ENCODE data around the gene MGAT1. TPM values are rescaled to one million over a fixed set of nuclear protein-coding genes. Genes with fewer than 3 reads are reported as not detected.

Gene MGAT1
- total RNA-seq, 1 experiment from 2014 or later: 53.0 TPM

GRCh38 chr5:180769821-180770220, 32.8 kb downstream of the MGAT1 start:
- TF ChIP-seq SIN3A (IDR thresholded peaks at IDR 0.05; ENCODE audit: low read depth) (no peak), ZFX (IDR thresholded peaks at IDR 0.05) (no peak), SP1 (IDR thresholded peaks at IDR 0.05; ENCODE audit: low read depth) (no peak), TCF7L2 (IDR thresholded peaks at IDR 0.05; ENCODE audit: borderline replicate concordance, extremely low read depth, insufficient read depth, insufficient read length) (no peak), YY1 (IDR thresholded peaks at IDR 0.05; ENCODE audit: extremely low read depth, insufficient replicate concordance, low read depth, low read length) (no peak), ZNF274 (IDR thresholded peaks at IDR 0.05; ENCODE audit: low read depth, low read length) (no peak), SRF (IDR thresholded peaks at IDR 0.05; ENCODE audit: low read depth) (no peak), CEBPB (IDR thresholded peaks at IDR 0.05; ENCODE audit: low read depth) (no peak), EZH2 (IDR thresholded peaks at IDR 0.05) (no peak)
- H3K4me2 ChIP-seq (ENCODE audit: low read length): no peak overlapping the region
- ATAC-seq: no peak

GRCh38 chr5:180755601-180756000, 47.0 kb downstream of the MGAT1 start:
- H3K4me3 ChIP-seq (replicated peaks in 1 of 2; ENCODE audit: low read depth in 1 of 2, low read length in 2 of 2): no peak overlapping the region
- H3K9ac ChIP-seq (ENCODE audit: low read length): no peak overlapping the region
- ChIA-PET RAD21 (ENCODE audit: low non-redundant PET in 1 of 2, low total read pairs in 2 of 2, uncharacterized antibody in 2 of 2, unreplicated experiment in 2 of 2) (no interaction called here), CTCF (no interaction called here), POLR2A (no interaction called here)
- no peaks in the 10 kb centered on the region for H4K20me1 ChIP-seq (ENCODE audit: insufficient read depth)
- H3K79me2 ChIP-seq (ENCODE audit: insufficient read depth, low read length): no peaks in the 10 kb centered on the region
- no peaks in the 10 kb centered on the region for H3K9me2 ChIP-seq (ENCODE audit: insufficient read depth)
- DNase-seq (ENCODE audit: low read depth, low spot score) (no peak), ATAC-seq (no peak)
- no peaks in the 10 kb centered on the region for H3K36me3 ChIP-seq (ENCODE audit: control insufficient read depth in 1 of 2, insufficient read depth in 2 of 2, low read length in 2 of 2)
- no peak for TF ChIP-seq JUND (IDR thresholded peaks at IDR 0.05)
- TF ChIP-seq TCF7L2 (IDR thresholded peaks at IDR 0.05; ENCODE audit: borderline replicate concordance, extremely low read depth, insufficient read depth, insufficient read length): no peak
- TF ChIP-seq ZFX (IDR thresholded peaks at IDR 0.05): no peak
- no peak for TF ChIP-seq POLR2A (IDR thresholded peaks at IDR 0.05; ENCODE audit: borderline replicate concordance, extremely low read depth, insufficient read depth, insufficient read length)
- TF ChIP-seq EGR1 (IDR thresholded peaks at IDR 0.05; ENCODE audit: low read depth): no peak
- TF ChIP-seq POLR2AphosphoS5 (IDR thresholded peaks at IDR 0.05; ENCODE audit: low read depth, low read length): no peak
- TF ChIP-seq SIN3A (IDR thresholded peaks at IDR 0.05; ENCODE audit: low read depth): no peak
- no peak for TF ChIP-seq CBX3 (IDR thresholded peaks at IDR 0.05; ENCODE audit: low read depth)
- TF ChIP-seq EZH2phosphoT487 (IDR thresholded peaks at IDR 0.05; ENCODE audit: borderline replicate concordance): no peak
- H2AFZ ChIP-seq (ENCODE audit: low read depth, low read length, poor library complexity, severe bottlenecking): no peak overlapping the region
- no peaks in the 10 kb centered on the region; a peak in 1 of 4 replicates for H3K9me3 ChIP-seq (ENCODE audit: control insufficient read depth in 1 of 2, insufficient read depth in 1 of 2, low read depth in 1 of 2, low read length in 2 of 2)
- BruUV-seq (replicated peaks): no TSS peak
- intact Hi-C loops (cut with micrococcal nuclease): no loop called here
- no peaks in the 10 kb centered on the region for H3K4me1 ChIP-seq (ENCODE audit: control insufficient read depth in 1 of 2, insufficient read depth in 2 of 2, low read length in 2 of 2)
- no peak overlapping the region for H3K27ac ChIP-seq (ENCODE audit: low read depth, low read length)
- no peak overlapping the region for H3K4me2 ChIP-seq (ENCODE audit: low read length)
- H3K27me3 ChIP-seq (ENCODE audit: insufficient read depth, low read length): no peaks in the 10 kb centered on the region

More at GRCh38 chr5:180769821-180770220, 32.8 kb downstream of the MGAT1 start:
- Histone ChIP-seq H3K4me3 (replicated peaks in 1 of 2; ENCODE audit: low read depth in 1 of 2, low read length in 2 of 2) (no peak overlapping the region), H4K20me1 (ENCODE audit: insufficient read depth) (no peaks in the 10 kb centered on the region), H3K36me3 (ENCODE audit: control insufficient read depth in 1 of 2, insufficient read depth in 2 of 2, low read length in 2 of 2) (no peaks in the 10 kb centered on the region), H3K27ac (ENCODE audit: low read depth, low read length) (no peak overlapping the region), H3K9me3 (ENCODE audit: control insufficient read depth in 1 of 2, insufficient read depth in 1 of 2, low read depth in 1 of 2, low read length in 2 of 2) (no peaks in the 10 kb centered on the region; a peak in 1 of 4 replicates), H3K79me2 (ENCODE audit: insufficient read depth, low read length) (no peaks in the 10 kb centered on the region), H3K9ac (ENCODE audit: low read length) (no peak overlapping the region), H3K9me2 (ENCODE audit: insufficient read depth) (no peaks in the 10 kb centered on the region), H3K27me3 (ENCODE audit: insufficient read depth, low read length) (no peaks in the 10 kb centered on the region), H3K4me1 (ENCODE audit: control insufficient read depth in 1 of 2, insufficient read depth in 2 of 2, low read length in 2 of 2) (no peaks in the 10 kb centered on the region), H2AFZ (ENCODE audit: low read depth, low read length, poor library complexity, severe bottlenecking) (no peak overlapping the region)
- no TSS peak for BruUV-seq (replicated peaks)
- intact Hi-C loops (cut with micrococcal nuclease): no loop called here
- ChIA-PET CTCF (no interaction called here), RAD21 (ENCODE audit: low non-redundant PET in 1 of 2, low total read pairs in 2 of 2, uncharacterized antibody in 2 of 2, unreplicated experiment in 2 of 2) (no interaction called here), POLR2A (no interaction called here)
- DNase-seq (ENCODE audit: low read depth, low spot score): no peak
